Transverse colon (tissue), 4 donors: Measurements from ENCODE around the gene SLC12A7.

Experiments
- POLR2AphosphoS5 ChIP-seq, 3 donors: sonication (generic); formaldehyde crosslinking; IDR thresholded peaks; one replicate each; pipeline ENCODE4 v1.6.1; 2016; ENCODE audit warnings: antibody characterized with exemption in 3 of 3
- TF ChIP-seq, protein P1 (sequence below), 5 experiments: fragments of 200-600 bp in 3 of 5; fragments of 450-650 bp in 2 of 5; sonication (generic) in 3 of 5; IDR thresholded peaks; 1 replicate in 2 of 5; 2 replicates in 3 of 5; pipeline ENCODE4 v1.5.1; 2016 to 2017; ENCODE audit warnings: antibody characterized with exemption in 5 of 5, inconsistent platforms in 3 of 5, mild to moderate bottlenecking in 2 of 5, moderate library complexity in 1 of 5

DNA sequence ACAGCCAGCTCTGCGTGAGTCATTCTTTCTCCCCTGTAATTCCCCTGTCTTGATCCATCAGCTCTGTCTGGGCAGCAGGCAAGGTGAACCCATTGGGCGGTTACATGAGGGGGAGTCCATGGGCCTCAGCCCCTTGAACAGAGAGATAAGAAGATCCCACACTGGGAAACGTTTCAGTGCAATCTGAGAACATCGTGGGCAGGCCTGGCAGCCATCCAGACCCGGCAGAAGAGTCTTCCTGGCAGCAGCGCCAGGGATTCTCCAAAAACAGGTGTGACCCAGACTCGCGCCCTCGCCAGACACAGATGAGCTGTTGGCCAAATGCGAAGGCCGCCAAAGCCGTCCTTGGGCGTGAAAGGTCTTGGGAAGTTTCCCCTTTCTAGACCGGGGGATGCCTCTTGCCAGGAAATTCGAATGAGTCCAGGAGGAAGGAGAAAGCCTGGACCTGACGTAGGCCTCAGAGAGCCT lies 6.4 kb upstream of the SLC12A7 start:
- TF ChIP-seq, protein P1, sequence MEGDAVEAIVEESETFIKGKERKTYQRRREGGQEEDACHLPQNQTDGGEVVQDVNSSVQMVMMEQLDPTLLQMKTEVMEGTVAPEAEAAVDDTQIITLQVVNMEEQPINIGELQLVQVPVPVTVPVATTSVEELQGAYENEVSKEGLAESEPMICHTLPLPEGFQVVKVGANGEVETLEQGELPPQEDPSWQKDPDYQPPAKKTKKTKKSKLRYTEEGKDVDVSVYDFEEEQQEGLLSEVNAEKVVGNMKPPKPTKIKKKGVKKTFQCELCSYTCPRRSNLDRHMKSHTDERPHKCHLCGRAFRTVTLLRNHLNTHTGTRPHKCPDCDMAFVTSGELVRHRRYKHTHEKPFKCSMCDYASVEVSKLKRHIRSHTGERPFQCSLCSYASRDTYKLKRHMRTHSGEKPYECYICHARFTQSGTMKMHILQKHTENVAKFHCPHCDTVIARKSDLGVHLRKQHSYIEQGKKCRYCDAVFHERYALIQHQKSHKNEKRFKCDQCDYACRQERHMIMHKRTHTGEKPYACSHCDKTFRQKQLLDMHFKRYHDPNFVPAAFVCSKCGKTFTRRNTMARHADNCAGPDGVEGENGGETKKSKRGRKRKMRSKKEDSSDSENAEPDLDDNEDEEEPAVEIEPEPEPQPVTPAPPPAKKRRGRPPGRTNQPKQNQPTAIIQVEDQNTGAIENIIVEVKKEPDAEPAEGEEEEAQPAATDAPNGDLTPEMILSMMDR (IDR thresholded peaks at IDR 0.05), result no peak
- TF ChIP-seq POLR2AphosphoS5 (IDR thresholded peaks at IDR 0.05), result no peak
